Endodermal cell (in vitro differentiated cells): ENCODE data around the gene PTPRM. TPM values are rescaled to one million over a fixed set of nuclear protein-coding genes. Genes with fewer than 3 reads are reported as not detected.
A peak's percentile ranks its signal among the peaks of the same experiment; 100 is the strongest.

Experiments
- DNase-seq: peaks from one replicate; pipeline ENCODE4 v3.0.0-alpha.2; 2017
- H3K27ac ChIP-seq: 2 replicates; pipeline ENCODE4 v1.5.1; 2013; ENCODE audit warnings: mild to moderate bottlenecking, low read depth, low read length, moderate library complexity
- H3K27me3 ChIP-seq: 2 replicates; pipeline ENCODE4 v1.6.1; 2013; ENCODE audit warnings: mild to moderate bottlenecking, low read length, moderate library complexity; ENCODE audit not compliant: insufficient read depth, control insufficient read depth, poor library complexity, severe bottlenecking
- H3K36me3 ChIP-seq: 2 replicates; pipeline ENCODE4 v1.7.0; 2013; ENCODE audit warnings: mild to moderate bottlenecking, low read length, moderate library complexity; ENCODE audit not compliant: control insufficient read depth, insufficient read depth
- H3K4me1 ChIP-seq: one replicate; pipeline ENCODE4 v1.7.0; 2013; ENCODE audit warnings: low read length; ENCODE audit not compliant: control insufficient read depth, insufficient read depth
- H3K4me3 ChIP-seq: 2 replicates; pipeline ENCODE4 v1.5.1; 2013; ENCODE audit warnings: mild to moderate bottlenecking, low read length, moderate library complexity
- H3K9ac ChIP-seq: 2 replicates; pipeline ENCODE4 v1.6.1; 2013; ENCODE audit warnings: mild to moderate bottlenecking, low read length, moderate library complexity; ENCODE audit not compliant: poor library complexity, severe bottlenecking; ENCODE audit errors: extremely low read depth
- H3K9me3 ChIP-seq: 2 replicates; pipeline ENCODE4 v1.6.1; 2013; ENCODE audit warnings: mild to moderate bottlenecking, low read length, moderate library complexity; ENCODE audit not compliant: control insufficient read depth
- H3K27ac Mint-ChIP-seq: 2 replicates; pipeline ENCODE4 v1.8.0; 2020; ENCODE audit warnings: mixed read lengths
- H3K27me3 Mint-ChIP-seq: 2 replicates; pipeline ENCODE4 v1.8.0; 2021; ENCODE audit warnings: mild to moderate bottlenecking, mixed read lengths; ENCODE audit not compliant: insufficient read depth
- H3K36me3 Mint-ChIP-seq: 2 replicates; pipeline ENCODE4 v1.8.0; 2020; ENCODE audit warnings: low read depth, mixed read lengths
- H3K4me1 Mint-ChIP-seq: 2 replicates; pipeline ENCODE4 v1.8.0; 2020; ENCODE audit warnings: mixed read lengths
- H3K4me3 Mint-ChIP-seq: 2 replicates; pipeline ENCODE4 v1.8.0; 2020; ENCODE audit warnings: mild to moderate bottlenecking, moderate library complexity, mixed read lengths
- H3K9me3 Mint-ChIP-seq: 2 replicates; pipeline ENCODE4 v1.8.0; 2020; ENCODE audit warnings: mild to moderate bottlenecking, mixed read lengths
- WGBS, 2 experiments: methylation state at CpG; one replicate each; pipeline versions ENCODE4 v1.1.5 to v1.1.7; 2013; ENCODE audit warnings: missing lambda C conversion rate in 2 of 2, mixed read lengths in 1 of 2; ENCODE audit not compliant: insufficient coverage in 1 of 2, insufficient read length in 1 of 2; 5-methylcytosine and 5-hydroxymethylcytosine counted together
- total RNA-seq, 2 donors: library from RNA; stranded (reverse); fragmentation: NEBNext Ultra II Directional in 1 of 2; extraction: Animal tissue kit (Norgen Biotek cat#: 25700) in 1 of 2; gene quantifications; 2 replicates in 1 of 2; 3 replicates in 1 of 2; pipeline ENCODE4 v1.2.1, GENCODE V29; 2021
- TF ChIP-seq, protein P1 (sequence below): fragments of 200-600 bp; sonication (generic); conservative IDR thresholded peaks from 2 replicates; pipeline ENCODE4 v1.5.0; 2021; ENCODE audit warnings: antibody characterized with exemption, mild to moderate bottlenecking

The PTPRM gene
- total RNA-seq, 2 donors from 2014 or later, result 47.2 to 57.6 TPM

DNA sequence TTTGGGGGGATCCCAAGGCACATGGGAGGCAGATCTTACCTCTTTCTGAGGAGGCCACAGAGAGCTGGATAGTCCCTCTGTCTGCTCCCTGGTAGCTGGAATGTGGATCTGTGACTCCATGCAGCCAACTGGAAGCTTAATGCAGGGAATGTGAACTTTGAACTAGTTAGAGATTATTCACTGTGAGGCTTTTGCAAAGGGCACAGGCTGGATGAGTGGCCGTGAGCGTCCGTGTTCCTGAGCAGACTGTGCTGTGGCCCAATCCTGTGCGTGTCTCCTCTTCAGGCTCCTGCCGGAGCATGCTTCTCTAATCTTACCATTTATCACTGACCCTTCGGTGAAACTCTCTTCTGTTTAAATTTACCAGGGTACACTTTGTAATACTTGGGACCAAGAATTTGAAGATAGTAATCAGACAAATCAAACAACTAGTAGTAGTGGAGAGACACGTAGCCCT, 187.6 kb downstream of the PTPRM start:
- H3K9me3 ChIP-seq, result no peaks in the 10 kb centered on the region
- H3K36me3 ChIP-seq, result peaks cover 8% of the 10 kb centered on the region
- DNase-seq, result peak; percentile 49
- peak overlapping the region; percentile 8 for H3K9ac ChIP-seq
- H3K4me3 ChIP-seq, result peak overlapping the region; percentile 46
- Mint-ChIP-seq H3K9me3 (no peaks in the 10 kb centered on the region), H3K36me3 (no peaks in the 10 kb centered on the region), H3K27ac (peak overlapping the region; percentile 86), H3K4me1 (peaks cover 54% of the 10 kb centered on the region), H3K27me3 (no peaks in the 10 kb centered on the region), H3K4me3 (peak overlapping the region; percentile 31)
- 82 to 93% methylated on average over 4 to 7 of the region's 7 CpGs for WGBS, 2 experiments
- no peaks in the 10 kb centered on the region for H3K27me3 ChIP-seq
- no peak overlapping the region for H3K27ac ChIP-seq
- H3K4me1 ChIP-seq, result peaks cover 19% of the 10 kb centered on the region
- TF ChIP-seq, protein P1, sequence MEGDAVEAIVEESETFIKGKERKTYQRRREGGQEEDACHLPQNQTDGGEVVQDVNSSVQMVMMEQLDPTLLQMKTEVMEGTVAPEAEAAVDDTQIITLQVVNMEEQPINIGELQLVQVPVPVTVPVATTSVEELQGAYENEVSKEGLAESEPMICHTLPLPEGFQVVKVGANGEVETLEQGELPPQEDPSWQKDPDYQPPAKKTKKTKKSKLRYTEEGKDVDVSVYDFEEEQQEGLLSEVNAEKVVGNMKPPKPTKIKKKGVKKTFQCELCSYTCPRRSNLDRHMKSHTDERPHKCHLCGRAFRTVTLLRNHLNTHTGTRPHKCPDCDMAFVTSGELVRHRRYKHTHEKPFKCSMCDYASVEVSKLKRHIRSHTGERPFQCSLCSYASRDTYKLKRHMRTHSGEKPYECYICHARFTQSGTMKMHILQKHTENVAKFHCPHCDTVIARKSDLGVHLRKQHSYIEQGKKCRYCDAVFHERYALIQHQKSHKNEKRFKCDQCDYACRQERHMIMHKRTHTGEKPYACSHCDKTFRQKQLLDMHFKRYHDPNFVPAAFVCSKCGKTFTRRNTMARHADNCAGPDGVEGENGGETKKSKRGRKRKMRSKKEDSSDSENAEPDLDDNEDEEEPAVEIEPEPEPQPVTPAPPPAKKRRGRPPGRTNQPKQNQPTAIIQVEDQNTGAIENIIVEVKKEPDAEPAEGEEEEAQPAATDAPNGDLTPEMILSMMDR, result no peak

DNA sequence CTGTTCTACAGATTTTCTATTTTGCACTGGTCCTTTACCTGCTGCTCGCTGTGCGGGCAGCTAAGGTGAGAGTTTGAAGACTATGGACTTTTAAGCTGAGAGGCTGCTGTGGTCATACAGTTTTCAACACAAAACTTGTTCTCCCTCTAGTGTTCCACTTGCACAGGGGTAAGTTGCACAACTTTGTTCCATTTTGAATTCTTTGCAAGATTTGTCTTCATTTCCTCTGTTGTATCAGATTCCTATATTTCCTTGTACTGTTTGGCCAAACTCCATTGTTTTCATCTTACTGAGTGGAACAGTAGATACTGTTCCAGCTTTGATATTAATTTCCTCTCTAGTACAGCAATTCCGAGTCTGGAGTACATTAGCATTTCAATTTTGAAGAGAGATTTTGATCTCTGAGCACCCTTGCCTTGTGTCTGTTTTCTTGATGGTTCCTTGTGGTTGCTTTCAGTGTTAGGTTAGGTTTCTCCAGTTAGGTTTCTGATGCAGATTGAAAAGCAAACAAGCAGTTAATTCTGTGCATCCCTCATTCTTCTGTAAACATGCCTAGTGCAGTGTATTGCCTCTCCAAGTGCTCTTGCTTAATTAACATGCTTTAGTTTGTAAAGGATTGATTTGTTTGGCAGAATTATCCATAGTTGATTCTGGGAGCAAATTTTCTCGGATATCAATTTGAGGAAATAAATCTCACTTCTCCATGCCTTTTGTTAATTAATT, 188.8 kb downstream of the PTPRM start:
- WGBS, 2 experiments, result 82 to 93% methylated on average over 2 to 4 of the region's 4 CpGs
- H3K36me3 Mint-ChIP-seq, result no peaks in the 10 kb centered on the region
- no peaks in the 10 kb centered on the region for H3K27me3 Mint-ChIP-seq
- H3K9me3 Mint-ChIP-seq, result no peaks in the 10 kb centered on the region
- no peaks in the 10 kb centered on the region for H3K27me3 ChIP-seq
- no peak overlapping the region for H3K4me3 ChIP-seq
- no peaks in the 10 kb centered on the region for H3K9me3 ChIP-seq
- DNase-seq, result no peak
- H3K27ac ChIP-seq, result no peak overlapping the region
- H3K27ac Mint-ChIP-seq, result no peak overlapping the region
- TF ChIP-seq, protein P1, result peak; percentile 58
- H3K4me3 Mint-ChIP-seq, result no peak overlapping the region
- peaks cover 16% of the 10 kb centered on the region for H3K4me1 ChIP-seq
- H3K9ac ChIP-seq, result no peak overlapping the region
- H3K36me3 ChIP-seq, result peaks cover 8% of the 10 kb centered on the region
- H3K4me1 Mint-ChIP-seq, result peaks cover 42% of the 10 kb centered on the region

DNA sequence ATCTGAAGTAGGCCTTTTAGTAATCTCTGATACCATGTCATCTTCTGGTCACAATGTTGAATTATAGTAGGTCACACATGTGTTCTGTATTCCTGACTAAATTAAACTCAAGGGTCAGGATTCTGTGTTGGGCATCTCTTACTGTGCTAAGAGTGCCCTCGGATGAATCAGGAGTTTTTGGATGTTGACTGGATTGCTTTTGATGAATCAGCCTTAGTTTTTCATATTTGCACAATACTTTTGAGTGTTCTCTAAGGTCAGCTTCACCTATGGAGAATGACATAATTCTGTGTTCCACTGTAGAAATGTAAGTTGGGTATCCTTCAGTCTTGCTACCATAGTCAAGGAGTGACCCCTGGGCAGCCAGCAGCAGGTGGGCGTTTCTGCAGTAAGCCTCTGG, 190.1 kb downstream of the PTPRM start:
- peaks cover 8% of the 10 kb centered on the region for H3K36me3 ChIP-seq
- H3K27ac ChIP-seq, result no peak overlapping the region
- H3K4me1 ChIP-seq, result peaks cover 11% of the 10 kb centered on the region
- H3K4me3 ChIP-seq, result no peak overlapping the region
- WGBS, 2 experiments, result 80 to 97% methylated on average over 1 to 2 of the region's 2 CpGs
- H3K27me3 ChIP-seq, result no peaks in the 10 kb centered on the region
- no peaks in the 10 kb centered on the region for H3K36me3 Mint-ChIP-seq
- no peaks in the 10 kb centered on the region for H3K27me3 Mint-ChIP-seq
- no peak overlapping the region for H3K4me3 Mint-ChIP-seq
- H3K9ac ChIP-seq, result no peak overlapping the region
- H3K27ac Mint-ChIP-seq, result no peak overlapping the region
- no peaks in the 10 kb centered on the region for H3K9me3 ChIP-seq
- no peak for DNase-seq
- H3K4me1 Mint-ChIP-seq, result peaks cover 45% of the 10 kb centered on the region
- TF ChIP-seq, protein P1, result no peak
- no peaks in the 10 kb centered on the region for H3K9me3 Mint-ChIP-seq
